MM.1S (cell line): ENCODE measurements around the gene AGAP3.

Experiments
- DNase-seq: peaks from one replicate; pipeline ENCODE4 v3.0.0-alpha.2; 2015
- H2AFZ ChIP-seq: fragments of 300-600 bp; sonication (generic); 2 replicates; pipeline ENCODE4 v1.6.0; 2016; ENCODE audit warnings: antibody characterized with exemption, low read length
- H3F3A ChIP-seq: fragments of 300-600 bp; sonication (generic); 2 replicates; pipeline ENCODE4 v1.6.1; 2016; ENCODE audit warnings: mild to moderate bottlenecking, antibody characterized with exemption, low read length, moderate library complexity, mixed read lengths; ENCODE audit not compliant: insufficient read depth
- H3K27ac ChIP-seq: fragments of 300-600 bp; sonication (generic); 2 replicates; pipeline ENCODE4 v1.5.1; 2016; ENCODE audit warnings: mild to moderate bottlenecking, low read length
- H3K27me3 ChIP-seq: fragments of 300-600 bp; sonication (generic); replicated peaks from 2 replicates; pipeline ENCODE4 v1.6.0; 2016; ENCODE audit warnings: low read length; ENCODE audit not compliant: insufficient read depth
- H3K36me3 ChIP-seq: fragments of 300-600 bp; sonication (generic); replicated peaks from 2 replicates; pipeline ENCODE4 v1.6.1; 2016; ENCODE audit warnings: mild to moderate bottlenecking, low read length, mixed read lengths; ENCODE audit not compliant: insufficient read depth
- H3K4me1 ChIP-seq: fragments of 300-600 bp; sonication (generic); 2 replicates; pipeline ENCODE4 v1.6.1; 2016; ENCODE audit warnings: low read length, mixed read lengths
- H3K4me2 ChIP-seq: fragments of 300-600 bp; sonication (generic); 2 replicates; pipeline ENCODE4 v1.6.0; 2016; ENCODE audit warnings: low read depth, low read length
- H3K4me3 ChIP-seq: fragments of 300-600 bp; sonication (generic); 2 replicates; pipeline ENCODE4 v1.5.1; 2016; ENCODE audit warnings: low read length, mixed read lengths
- H3K79me2 ChIP-seq: fragments of 300-600 bp; sonication (generic); 2 replicates; pipeline ENCODE4 v1.6.1; 2016; ENCODE audit warnings: mixed run types, low read length, mixed read lengths
- H3K9ac ChIP-seq: fragments of 300-600 bp; sonication (generic); 2 replicates; pipeline ENCODE4 v1.6.1; 2016; ENCODE audit warnings: low read length, mixed read lengths
- H3K9me2 ChIP-seq: fragments of 300-600 bp; sonication (generic); replicated peaks from 2 replicates; pipeline ENCODE4 v1.6.1; 2016; ENCODE audit warnings: mild to moderate bottlenecking, low read length, mixed read lengths; ENCODE audit not compliant: insufficient read depth
- H3K9me3 ChIP-seq: fragments of 300-600 bp; sonication (generic); replicated peaks from 2 replicates; pipeline ENCODE4 v1.6.1; 2016; ENCODE audit warnings: mild to moderate bottlenecking, low read length, mixed read lengths; ENCODE audit not compliant: insufficient read depth
- H4K20me1 ChIP-seq: fragments of 300-600 bp; sonication (generic); 2 replicates; pipeline ENCODE4 v1.6.1; 2016; ENCODE audit warnings: mild to moderate bottlenecking, low read length, moderate library complexity, mixed read lengths; ENCODE audit not compliant: insufficient read depth
- EZH2 ChIP-seq: fragments of 300-600 bp; sonication (generic); optimal IDR thresholded peaks from 2 replicates; pipeline ENCODE3; 2017; ENCODE audit warnings: low read depth, mild to moderate bottlenecking, antibody characterized with exemption, low read length, mixed read lengths
- EZH2phosphoT487 ChIP-seq: fragments of 300-600 bp; sonication (generic); IDR thresholded peaks from 2 replicates; pipeline ENCODE4 v1.6.1; 2018; ENCODE audit warnings: antibody characterized with exemption, low read length
- TF ChIP-seq, protein P1 (sequence below): fragments of 300-600 bp; sonication (generic); IDR thresholded peaks from 2 replicates; pipeline ENCODE4 v1.5.1; 2016; ENCODE audit warnings: antibody characterized with exemption, low read length, mixed read lengths

Gene AGAP3

DNA sequence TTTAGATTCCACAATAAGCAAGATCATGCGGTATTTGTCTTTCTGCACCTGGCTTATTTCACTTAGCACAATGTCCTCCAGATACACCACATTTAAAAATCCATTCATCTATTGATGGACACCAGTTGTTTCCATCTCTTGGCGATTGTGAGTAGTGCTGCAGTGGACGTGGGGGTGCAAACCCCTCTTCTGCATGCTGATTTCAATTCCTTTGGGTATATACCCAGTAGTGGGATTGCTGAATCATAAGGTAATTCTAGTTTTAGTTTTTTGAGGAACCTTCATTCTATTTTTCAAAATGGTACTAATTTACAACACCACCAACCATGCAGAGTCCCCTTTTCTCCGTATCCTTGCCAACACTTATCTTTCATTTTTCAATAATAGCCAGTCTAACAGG is 102.8 kb downstream of the AGAP3 start:
- Histone ChIP-seq H3K79me2 (no peaks in the 10 kb centered on the region), H3K27ac (no peak overlapping the region), H3K4me1 (no peaks in the 10 kb centered on the region), H3K36me3 (no peaks in the 10 kb centered on the region), H3F3A (no peaks in the 10 kb centered on the region), H3K4me2 (no peak overlapping the region), H3K9ac (no peak overlapping the region), H4K20me1 (no peaks in the 10 kb centered on the region), H3K4me3 (no peak overlapping the region), H3K9me3 (no peaks in the 10 kb centered on the region), H3K27me3 (peaks cover 89% of the 10 kb centered on the region), H3K9me2 (no peaks in the 10 kb centered on the region), H2AFZ (no peak overlapping the region)
- TF ChIP-seq EZH2 (no peak), EZH2phosphoT487 (no peak)
- TF ChIP-seq, protein P1, sequence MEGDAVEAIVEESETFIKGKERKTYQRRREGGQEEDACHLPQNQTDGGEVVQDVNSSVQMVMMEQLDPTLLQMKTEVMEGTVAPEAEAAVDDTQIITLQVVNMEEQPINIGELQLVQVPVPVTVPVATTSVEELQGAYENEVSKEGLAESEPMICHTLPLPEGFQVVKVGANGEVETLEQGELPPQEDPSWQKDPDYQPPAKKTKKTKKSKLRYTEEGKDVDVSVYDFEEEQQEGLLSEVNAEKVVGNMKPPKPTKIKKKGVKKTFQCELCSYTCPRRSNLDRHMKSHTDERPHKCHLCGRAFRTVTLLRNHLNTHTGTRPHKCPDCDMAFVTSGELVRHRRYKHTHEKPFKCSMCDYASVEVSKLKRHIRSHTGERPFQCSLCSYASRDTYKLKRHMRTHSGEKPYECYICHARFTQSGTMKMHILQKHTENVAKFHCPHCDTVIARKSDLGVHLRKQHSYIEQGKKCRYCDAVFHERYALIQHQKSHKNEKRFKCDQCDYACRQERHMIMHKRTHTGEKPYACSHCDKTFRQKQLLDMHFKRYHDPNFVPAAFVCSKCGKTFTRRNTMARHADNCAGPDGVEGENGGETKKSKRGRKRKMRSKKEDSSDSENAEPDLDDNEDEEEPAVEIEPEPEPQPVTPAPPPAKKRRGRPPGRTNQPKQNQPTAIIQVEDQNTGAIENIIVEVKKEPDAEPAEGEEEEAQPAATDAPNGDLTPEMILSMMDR: no peak
- no peak for DNase-seq

DNA sequence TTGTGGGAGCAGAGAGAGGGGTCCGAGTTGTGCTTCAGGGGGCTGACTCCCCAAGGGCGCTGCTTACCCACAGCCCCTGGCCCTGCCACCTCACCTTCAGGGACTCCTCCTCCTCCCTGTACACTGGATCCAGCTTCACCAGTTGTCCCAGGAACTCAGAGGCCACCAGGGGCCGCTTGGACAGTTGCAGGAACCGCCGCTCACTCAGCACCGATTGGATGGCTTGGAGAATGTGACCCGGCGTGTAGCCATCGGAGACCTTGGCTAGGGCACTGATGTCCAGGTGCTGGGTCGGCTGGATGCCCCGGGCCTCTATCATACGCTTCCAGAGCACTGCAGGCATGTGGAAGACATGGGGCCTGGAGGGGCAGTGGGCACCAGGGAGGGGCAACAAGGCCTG is 105.3 kb downstream of the AGAP3 start:
- TF ChIP-seq EZH2: no peak
- no peak for TF ChIP-seq EZH2phosphoT487
- TF ChIP-seq, protein P1: no peak
- Histone ChIP-seq H3K27me3 (peaks cover 100% of the 10 kb centered on the region), H3F3A (no peaks in the 10 kb centered on the region), H3K9me2 (no peaks in the 10 kb centered on the region), H4K20me1 (no peaks in the 10 kb centered on the region), H3K4me2 (no peak overlapping the region), H3K4me3 (no peak overlapping the region), H3K4me1 (no peaks in the 10 kb centered on the region), H2AFZ (no peak overlapping the region), H3K79me2 (no peaks in the 10 kb centered on the region), H3K36me3 (no peaks in the 10 kb centered on the region), H3K27ac (no peak overlapping the region), H3K9ac (no peak overlapping the region), H3K9me3 (no peaks in the 10 kb centered on the region)
- DNase-seq: no peak

DNA sequence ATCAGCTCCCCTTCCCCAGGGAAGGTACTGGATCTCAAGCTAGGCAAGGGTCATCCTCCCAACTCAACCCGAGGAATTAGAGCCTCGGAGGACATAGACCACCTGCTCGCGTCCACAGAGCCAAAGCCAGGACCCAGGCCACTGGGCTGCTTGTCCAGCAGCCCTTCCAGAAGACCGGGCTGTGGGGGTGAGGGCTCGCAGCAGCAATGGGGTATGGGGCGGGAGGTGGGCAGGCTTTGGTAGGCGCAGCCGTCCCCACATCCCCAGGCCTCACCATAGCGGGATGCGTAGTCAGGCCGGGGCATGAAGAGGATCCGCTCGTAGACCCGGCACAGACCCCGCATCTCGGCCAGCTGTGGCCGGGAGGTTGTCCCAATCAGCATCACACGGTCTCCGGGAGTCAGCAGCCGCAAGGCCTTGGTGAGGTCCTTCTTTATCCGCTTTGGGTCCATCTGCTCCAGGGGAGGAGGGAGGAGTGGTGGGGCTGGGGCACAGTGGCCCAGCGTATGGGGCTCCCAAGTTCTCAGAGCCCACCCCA is 105.8 kb downstream of the AGAP3 start:
- no peak for DNase-seq
- H4K20me1 ChIP-seq: no peaks in the 10 kb centered on the region
- H3K4me3 ChIP-seq: no peak overlapping the region
- no peaks in the 10 kb centered on the region for H3K36me3 ChIP-seq
- no peaks in the 10 kb centered on the region for H3F3A ChIP-seq
- no peak overlapping the region for H2AFZ ChIP-seq
- no peaks in the 10 kb centered on the region for H3K79me2 ChIP-seq
- H3K9me3 ChIP-seq: no peaks in the 10 kb centered on the region
- TF ChIP-seq, protein P1: no peak
- no peak for TF ChIP-seq EZH2
- no peak for TF ChIP-seq EZH2phosphoT487
- H3K4me1 ChIP-seq: no peaks in the 10 kb centered on the region
- H3K4me2 ChIP-seq: no peak overlapping the region
- no peaks in the 10 kb centered on the region for H3K9me2 ChIP-seq
- H3K9ac ChIP-seq: no peak overlapping the region
- peaks cover 100% of the 10 kb centered on the region for H3K27me3 ChIP-seq
- no peak overlapping the region for H3K27ac ChIP-seq
